H54 (cell line): ENCODE measurements around the gene C1QTNF8.

Experiments
- DNase-seq: peaks from one replicate; pipeline ENCODE4 v3.0.0; 2011; ENCODE audit warnings: low spot score, mixed read lengths; ENCODE audit not compliant: insufficient read length
- FAIRE-seq: peaks from 3 replicates; lab custom pipeline; 2011; peaks lifted over from hg19 to GRCh38; lab: Jason Lieb, UNC
- POLR2A ChIP-seq: IDR thresholded peaks from 2 replicates; pipeline ENCODE4 v1.6.1; 2011; ENCODE audit warnings: low read depth, mild to moderate bottlenecking, low read length

C1QTNF8 gene

DNA sequence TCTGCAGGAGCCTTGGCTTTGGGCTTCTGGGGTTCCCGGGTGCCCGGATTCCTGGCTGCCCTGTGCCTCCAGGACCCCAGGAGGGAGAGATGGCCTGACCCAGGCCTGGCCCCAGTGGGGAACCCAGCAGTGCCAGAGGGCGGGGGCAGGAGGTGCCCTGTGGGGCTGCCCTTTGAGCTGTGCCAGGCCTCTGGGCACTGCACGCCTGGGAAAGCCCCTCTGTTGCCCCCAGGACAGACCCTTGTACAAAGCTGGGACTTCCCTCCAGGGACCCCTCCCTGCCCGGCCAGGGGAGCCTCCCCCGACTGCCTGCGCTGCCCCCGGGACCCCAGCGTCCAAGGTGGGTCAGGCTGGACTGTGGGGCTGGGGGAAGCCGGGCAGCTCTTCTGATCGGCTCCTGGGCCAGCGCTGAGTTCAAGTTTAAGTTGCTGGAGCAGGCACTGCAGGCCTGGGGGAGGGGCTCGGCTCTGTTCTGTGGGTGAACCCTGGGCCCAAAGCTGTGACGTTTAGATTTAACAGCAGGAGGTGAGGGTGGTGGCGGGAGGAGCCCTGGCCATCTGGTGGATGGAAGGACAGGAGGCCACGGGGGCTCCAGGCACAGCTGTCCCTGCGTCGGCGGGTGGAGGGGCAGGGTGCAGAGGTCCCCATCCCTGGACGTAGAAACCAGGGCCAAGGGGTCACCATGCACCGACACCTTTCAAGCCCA lies 27.6 kb upstream of the C1QTNF8 start:
- FAIRE-seq, result no peak
- no peak for TF ChIP-seq POLR2A
- DNase-seq, result no peak

DNA sequence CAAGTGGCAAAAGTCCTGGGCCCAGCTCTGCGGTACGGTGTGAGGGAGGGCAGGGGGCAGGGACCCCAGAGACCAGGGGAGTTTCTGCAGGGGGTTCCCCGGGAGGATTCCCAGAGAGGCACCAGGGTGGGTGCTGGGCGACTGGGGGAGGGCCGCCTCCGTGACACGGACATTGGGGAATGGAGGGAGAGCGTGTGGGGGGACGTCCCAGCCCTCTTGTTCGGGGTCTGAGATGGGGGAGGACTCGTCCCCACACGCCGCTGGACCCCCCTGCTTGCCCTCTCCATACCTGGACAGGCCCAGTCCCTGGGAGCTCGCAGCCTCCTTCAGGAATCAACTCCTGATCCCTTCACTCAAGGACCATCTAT lies 26.3 kb upstream of the C1QTNF8 start:
- FAIRE-seq (no peak), DNase-seq (no peak)
- no peak for TF ChIP-seq POLR2A

DNA sequence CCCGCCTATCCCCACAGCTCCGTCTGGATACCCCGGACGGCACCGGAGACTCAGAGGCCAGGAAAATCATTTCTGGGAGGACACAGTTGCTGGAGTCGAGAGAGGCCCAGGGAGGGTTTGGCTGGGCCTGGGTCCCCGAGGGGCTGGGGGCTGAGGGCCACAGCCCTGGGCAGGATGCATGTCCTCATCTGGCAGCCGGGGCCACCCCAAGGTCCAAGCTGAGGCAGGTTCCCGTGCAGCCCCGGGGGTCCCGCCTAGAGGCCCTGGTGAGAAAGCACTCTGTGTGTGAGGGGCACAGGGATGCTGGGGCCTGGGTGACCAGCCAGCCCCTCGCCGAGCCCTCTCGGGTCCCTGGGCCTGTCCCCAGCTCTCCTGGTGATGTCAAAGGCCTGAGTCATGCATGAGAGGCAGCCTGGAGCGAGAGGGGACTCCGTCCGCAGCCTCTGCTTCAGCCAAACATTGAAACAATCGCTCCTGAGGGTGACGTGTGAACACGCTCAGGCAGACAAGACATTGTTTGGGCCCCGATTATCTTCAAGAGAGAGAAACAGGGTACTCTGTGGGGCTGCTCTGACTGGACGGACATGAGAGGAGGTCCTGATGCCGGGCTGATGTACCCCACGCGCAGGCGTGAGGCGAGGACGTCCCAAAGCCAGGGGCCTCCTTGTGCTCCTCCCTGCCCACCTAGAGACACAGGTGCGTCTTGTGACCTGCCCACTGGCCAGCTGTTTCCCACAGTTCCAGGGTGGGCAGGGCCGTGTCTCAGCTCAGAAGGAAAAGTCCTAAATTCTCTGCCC lies 25.8 kb upstream of the C1QTNF8 start:
- DNase-seq (no peak), FAIRE-seq (no peak)
- no peak for TF ChIP-seq POLR2A

DNA sequence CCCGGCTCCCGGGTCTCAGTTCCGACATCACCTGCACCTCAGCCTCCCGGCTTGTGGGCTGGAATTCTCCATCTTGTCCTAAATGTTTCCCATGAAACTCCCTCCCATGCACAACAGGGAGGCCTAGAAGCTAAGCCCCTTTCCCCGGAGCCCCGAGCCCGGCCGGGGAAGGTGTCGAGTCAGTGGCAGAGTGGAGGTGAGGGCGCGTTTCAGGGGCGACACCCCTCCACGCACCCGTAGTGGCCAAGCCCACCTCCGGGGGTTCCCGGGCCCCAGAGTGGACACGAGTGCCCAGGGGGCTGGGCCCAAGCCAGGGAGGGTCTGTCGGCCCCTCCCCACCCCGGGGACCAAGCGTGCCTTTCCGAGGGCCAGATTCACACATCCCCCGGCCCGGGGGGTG lies 25.0 kb upstream of the C1QTNF8 start:
- DNase-seq, result no peak
- no peak for TF ChIP-seq POLR2A
- FAIRE-seq, result no peak

GRCh38 chr16:1120577-1120941 lies 24.5 kb upstream of the C1QTNF8 start:
- DNase-seq (no peak), FAIRE-seq (no peak)
- TF ChIP-seq POLR2A, result no peak

GRCh38 chr16:1119766-1120576 lies 23.9 kb upstream of the C1QTNF8 start:
- DNase-seq (no peak), FAIRE-seq (no peak)
- no peak for TF ChIP-seq POLR2A

- no peak for TF ChIP-seq POLR2A
- no peak for DNase-seq
- FAIRE-seq, result no peak
Measured at GRCh38 chr16:1119129-1119528, 23.1 kb upstream of the C1QTNF8 start.

DNA sequence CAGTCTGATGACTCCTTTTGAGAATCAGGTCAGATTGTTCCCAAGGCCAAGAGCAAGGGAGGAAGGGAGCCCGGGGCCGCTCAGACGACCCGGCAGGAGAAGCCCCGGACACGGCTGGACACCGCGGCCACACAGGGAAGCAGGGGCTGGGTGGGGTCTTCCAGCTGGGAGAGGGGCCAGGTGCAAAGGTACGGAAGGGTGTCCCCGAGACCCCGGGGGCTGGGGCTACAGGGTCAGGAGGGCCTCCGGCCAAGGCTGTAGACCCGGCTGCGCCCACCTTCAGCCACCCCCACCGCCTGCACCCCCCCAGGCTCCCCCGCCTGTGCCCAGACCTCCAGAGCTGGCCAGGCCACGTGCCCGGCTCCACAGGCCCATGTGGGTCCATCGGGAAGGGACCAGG lies 21.9 kb upstream of the C1QTNF8 start:
- no peak for FAIRE-seq
- no peak for TF ChIP-seq POLR2A
- DNase-seq, result no peak

DNA sequence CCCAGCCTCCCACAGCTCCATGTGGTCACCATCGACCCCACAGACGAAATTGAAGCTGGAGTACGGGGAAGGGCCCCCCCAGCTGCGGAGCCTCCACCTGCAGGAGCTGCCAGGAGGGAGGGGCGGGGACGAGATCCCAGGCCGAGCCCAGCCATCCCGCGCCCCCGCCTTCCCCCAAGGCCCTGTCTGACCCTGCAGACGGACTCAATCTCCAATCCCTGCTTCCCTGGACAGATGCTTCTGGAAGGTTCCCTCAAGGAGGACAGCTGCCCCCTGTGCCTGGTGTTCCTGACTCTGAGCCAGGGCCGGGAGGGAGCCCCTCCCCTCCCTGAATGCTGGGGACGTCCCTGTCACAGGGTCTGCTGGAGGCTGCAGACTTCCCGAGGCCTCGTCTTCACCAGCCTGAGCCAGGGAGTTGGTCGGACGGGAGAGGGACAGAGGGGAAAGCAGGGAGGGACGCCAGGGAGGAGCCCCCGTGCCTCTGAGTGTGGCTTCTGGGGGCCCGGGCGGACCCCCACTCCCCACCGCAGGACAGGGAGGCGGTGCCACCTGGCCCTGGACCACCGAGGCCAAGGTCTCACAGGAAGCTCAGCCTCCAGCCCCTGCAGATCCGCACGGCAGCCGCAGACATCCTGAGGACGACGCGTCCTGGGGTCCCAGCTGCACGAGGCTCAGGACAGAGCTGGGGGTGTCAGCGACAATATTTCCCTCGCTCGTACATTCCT lies 21.3 kb upstream of the C1QTNF8 start:
- FAIRE-seq (no peak), DNase-seq (no peak)
- TF ChIP-seq POLR2A, result no peak

DNA sequence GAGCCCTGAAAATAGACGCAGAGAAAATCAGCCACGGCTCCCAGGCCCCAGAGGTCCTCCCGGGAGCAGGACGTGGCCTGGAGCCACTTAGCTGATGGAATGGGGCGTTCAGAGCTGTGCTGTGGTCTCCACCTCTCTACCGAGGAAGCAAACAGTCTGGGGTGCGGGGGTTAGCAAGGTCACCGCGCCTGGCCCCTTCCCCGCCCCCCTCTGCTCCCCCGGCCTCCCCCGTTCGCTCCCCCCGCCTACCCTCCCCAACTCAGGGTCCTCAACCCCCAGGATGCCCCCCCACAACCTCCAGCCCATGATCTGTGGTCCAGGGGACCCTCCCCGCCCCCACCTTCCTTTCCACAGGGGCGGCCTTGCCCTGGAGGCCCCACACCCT lies 20.6 kb upstream of the C1QTNF8 start:
- TF ChIP-seq POLR2A, result no peak
- FAIRE-seq (no peak), DNase-seq (no peak)

GRCh38 chr16:1113889-1114526 lies 18.0 kb upstream of the C1QTNF8 start:
- no peak for TF ChIP-seq POLR2A
- no peak for DNase-seq
- no peak for FAIRE-seq

- no peak for TF ChIP-seq POLR2A
- no peak for DNase-seq
- FAIRE-seq, result no peak
Measured at GRCh38 chr16:1113489-1113888, 17.4 kb upstream of the C1QTNF8 start.

- no peak for DNase-seq
- TF ChIP-seq POLR2A, result no peak
- no peak for FAIRE-seq
Measured at GRCh38 chr16:1112506-1113184, 16.6 kb upstream of the C1QTNF8 start.
